A673 (cell line): ENCODE measurements around the gene CIDEC. TPM values are rescaled to one million over a fixed set of nuclear protein-coding genes. Genes with fewer than 3 reads are reported as not detected.
A peak's percentile ranks its signal among the peaks of the same experiment; 100 is the strongest.

Experiments
- BruUV-seq: library from RNA; stranded (reverse); fragments of 400-500 nt; replicated peaks from 2 replicates; lab custom pipeline; 2021; lab: Mats Ljungman, UMichigan
- CTCF ChIA-PET: fragments of 300-600 bp; sonication (Branson Sonifier 250); formaldehyde crosslinking; loops from one replicate; lab custom pipeline; 2022; ENCODE audit warnings: antibody characterized with exemption; lab: Charles Lee
- POLR2A ChIA-PET: fragments of 300-600 bp; sonication (Branson Sonifier 250); formaldehyde crosslinking; loops from one replicate; lab custom pipeline; 2022; ENCODE audit warnings: antibody characterized with exemption; ENCODE audit not compliant: low non-redundant PET; lab: Charles Lee
- DNase-seq: peaks from one replicate; pipeline ENCODE4 v3.0.0-alpha.2; 2015; ENCODE audit warnings: low spot score
- H3K27ac ChIP-seq: fragments of 200-600 bp; sonication (generic); 2 replicates; pipeline ENCODE4 v1.5.1; 2016; ENCODE audit warnings: mixed run types, low read depth, mild to moderate bottlenecking, mixed read lengths, antibody characterized with exemption, low read length; ENCODE audit not compliant: poor library complexity, severe bottlenecking
- H3K27me3 ChIP-seq: fragments of 200-600 bp; sonication (generic); replicated peaks from 2 replicates; pipeline ENCODE4 v1.6.1; 2017; ENCODE audit warnings: mixed run types, low read depth, mild to moderate bottlenecking, mixed read lengths, antibody characterized with exemption, low read length; ENCODE audit not compliant: insufficient read depth, poor library complexity
- H3K36me3 ChIP-seq: fragments of 200-600 bp; sonication (generic); 2 replicates; pipeline ENCODE4 v1.6.1; 2016; ENCODE audit warnings: mixed run types, mild to moderate bottlenecking, mixed read lengths, antibody characterized with exemption, low read length; ENCODE audit not compliant: insufficient read depth, poor library complexity, severe bottlenecking
- H3K4me1 ChIP-seq: fragments of 200-600 bp; sonication (generic); 2 replicates; pipeline ENCODE4 v1.6.1; 2017; ENCODE audit warnings: mixed run types, mild to moderate bottlenecking, mixed read lengths, antibody characterized with exemption, low read length; ENCODE audit not compliant: insufficient read depth, poor library complexity, severe bottlenecking
- H3K4me3 ChIP-seq: fragments of 200-600 bp; sonication (generic); 2 replicates; pipeline ENCODE4 v1.5.1; 2016; ENCODE audit warnings: low read depth, mixed run types, mild to moderate bottlenecking, mixed read lengths, low read length; ENCODE audit not compliant: poor library complexity, severe bottlenecking
- H3K9me3 ChIP-seq: fragments of 200-600 bp; sonication (generic); 2 replicates; pipeline ENCODE4 v1.6.1; 2016; ENCODE audit warnings: mixed run types, low read depth, mild to moderate bottlenecking, mixed read lengths, antibody characterized with exemption, low read length; ENCODE audit not compliant: poor library complexity, severe bottlenecking
- EZH2 ChIP-seq: fragments of 200-600 bp; sonication (generic); IDR thresholded peaks from 2 replicates; pipeline ENCODE4 v1.6.1; 2017; ENCODE audit warnings: borderline replicate concordance, low read depth, mild to moderate bottlenecking, mixed read lengths, antibody characterized with exemption, low read length; ENCODE audit not compliant: poor library complexity, severe bottlenecking
- intact Hi-C: fragments of 100-400 bp; cut with micrococcal nuclease; formaldehyde crosslinking; loops from one replicate; pipeline ENCODE4 v1.10.0; 2022; ENCODE audit not compliant: unreplicated experiment
- total RNA-seq: library from RNA; stranded (reverse); gene quantifications from 2 replicates; pipeline ENCODE4 v1.2.3, GENCODE V29; 2021
- TF ChIP-seq, protein P1 (sequence below): fragments of 300-800, 200-600 bp; sonication (generic); conservative IDR thresholded peaks from 2 replicates; pipeline ENCODE4 v1.5.1; 2017; ENCODE audit warnings: low read depth, mild to moderate bottlenecking, antibody characterized with exemption, low read length, moderate library complexity, mixed read lengths

The CIDEC gene
- total RNA-seq, 1 experiment from 2014 or later: not detected

DNA sequence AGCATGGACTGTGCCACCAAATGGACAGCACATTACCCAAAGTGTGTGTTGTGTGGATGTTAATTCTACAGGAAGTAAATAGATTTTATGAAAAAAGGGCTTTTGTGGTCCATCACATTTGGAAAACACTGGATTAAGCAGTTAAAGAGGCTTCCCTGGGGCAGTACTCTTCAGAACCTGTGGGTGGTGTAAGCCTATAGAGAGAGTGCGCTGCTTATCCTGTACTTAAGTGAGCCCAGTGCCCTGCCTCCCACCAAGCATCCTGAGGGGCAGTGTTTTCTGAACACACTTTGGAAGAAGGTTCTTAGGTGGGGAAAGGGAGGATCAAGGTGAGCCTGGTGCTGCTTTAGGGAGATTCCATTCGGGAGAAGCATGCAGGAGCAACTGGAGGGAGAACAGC is 59.1 kb downstream of the CIDEC start:
- POLR2A ChIA-PET: no interaction called here
- H3K36me3 ChIP-seq: no peaks in the 10 kb centered on the region
- no peak for TF ChIP-seq EZH2
- TF ChIP-seq, protein P1, sequence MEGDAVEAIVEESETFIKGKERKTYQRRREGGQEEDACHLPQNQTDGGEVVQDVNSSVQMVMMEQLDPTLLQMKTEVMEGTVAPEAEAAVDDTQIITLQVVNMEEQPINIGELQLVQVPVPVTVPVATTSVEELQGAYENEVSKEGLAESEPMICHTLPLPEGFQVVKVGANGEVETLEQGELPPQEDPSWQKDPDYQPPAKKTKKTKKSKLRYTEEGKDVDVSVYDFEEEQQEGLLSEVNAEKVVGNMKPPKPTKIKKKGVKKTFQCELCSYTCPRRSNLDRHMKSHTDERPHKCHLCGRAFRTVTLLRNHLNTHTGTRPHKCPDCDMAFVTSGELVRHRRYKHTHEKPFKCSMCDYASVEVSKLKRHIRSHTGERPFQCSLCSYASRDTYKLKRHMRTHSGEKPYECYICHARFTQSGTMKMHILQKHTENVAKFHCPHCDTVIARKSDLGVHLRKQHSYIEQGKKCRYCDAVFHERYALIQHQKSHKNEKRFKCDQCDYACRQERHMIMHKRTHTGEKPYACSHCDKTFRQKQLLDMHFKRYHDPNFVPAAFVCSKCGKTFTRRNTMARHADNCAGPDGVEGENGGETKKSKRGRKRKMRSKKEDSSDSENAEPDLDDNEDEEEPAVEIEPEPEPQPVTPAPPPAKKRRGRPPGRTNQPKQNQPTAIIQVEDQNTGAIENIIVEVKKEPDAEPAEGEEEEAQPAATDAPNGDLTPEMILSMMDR: peak; percentile 50
- no peaks in the 10 kb centered on the region for H3K4me1 ChIP-seq
- H3K27me3 ChIP-seq: no peaks in the 10 kb centered on the region
- H3K9me3 ChIP-seq: no peaks in the 10 kb centered on the region
- DNase-seq: peak; percentile 52
- no peak overlapping the region for H3K4me3 ChIP-seq
- no TSS peak for BruUV-seq
- intact Hi-C loops: no loop called here
- CTCF ChIA-PET: no interaction called here
- H3K27ac ChIP-seq: no peak overlapping the region

DNA sequence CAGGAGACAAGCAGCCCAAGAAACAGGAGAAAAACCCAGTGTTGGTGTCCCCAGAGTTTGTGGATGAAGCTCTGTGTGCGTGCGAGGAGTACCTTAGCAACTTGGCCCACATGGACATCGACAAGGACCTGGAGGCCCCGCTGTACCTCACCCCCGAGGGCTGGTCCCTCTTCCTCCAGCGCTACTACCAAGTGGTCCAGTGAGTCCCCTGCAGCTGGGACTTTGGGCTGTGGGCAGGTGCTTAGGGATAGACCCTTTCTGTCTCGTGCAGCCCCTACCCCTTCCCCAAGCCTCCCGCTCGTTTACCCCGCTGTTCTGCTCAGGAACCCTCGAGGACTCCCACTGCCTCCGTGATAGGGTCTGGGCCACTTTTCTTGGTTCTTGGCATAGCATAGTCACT is 59.5 kb downstream of the CIDEC start:
- ChIA-PET POLR2A (no interaction called here), CTCF (no interaction called here)
- no peaks in the 10 kb centered on the region for H3K9me3 ChIP-seq
- H3K27me3 ChIP-seq: no peaks in the 10 kb centered on the region
- intact Hi-C loops: no loop called here
- H3K27ac ChIP-seq: no peak overlapping the region
- no peak overlapping the region for H3K4me3 ChIP-seq
- BruUV-seq: no TSS peak
- TF ChIP-seq EZH2: no peak
- TF ChIP-seq, protein P1: no peak
- no peaks in the 10 kb centered on the region for H3K36me3 ChIP-seq
- H3K4me1 ChIP-seq: no peaks in the 10 kb centered on the region
- DNase-seq: no peak

DNA sequence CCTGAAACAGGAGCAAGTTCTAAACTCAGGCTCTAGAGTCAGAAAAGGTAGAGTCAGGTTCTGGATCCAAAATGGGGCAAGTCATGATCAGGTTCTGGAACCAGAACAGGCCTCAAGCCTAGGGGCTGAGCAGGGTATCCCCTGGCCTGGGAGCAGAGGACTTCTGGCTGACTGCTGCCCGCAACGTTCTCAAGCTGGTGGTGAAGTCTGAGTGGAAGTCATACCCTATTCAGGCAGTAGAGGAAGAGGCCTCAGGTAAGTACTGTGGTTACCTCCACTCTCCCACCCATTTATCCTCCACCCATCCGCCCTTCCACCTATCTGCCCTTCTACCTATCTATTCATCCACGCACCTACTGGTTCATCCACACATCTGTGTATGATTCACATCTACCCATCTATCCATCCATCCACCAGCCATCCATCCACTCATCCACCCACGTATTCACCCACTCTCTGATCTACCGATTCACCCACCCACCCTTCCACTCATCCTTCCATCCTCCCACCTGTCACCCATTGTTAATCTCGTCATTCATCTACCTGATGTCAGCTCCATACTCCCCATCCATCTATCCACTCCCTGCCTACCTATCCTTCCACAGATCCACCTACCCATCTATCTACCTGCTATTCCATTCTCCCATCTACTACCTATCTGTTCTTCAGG is 61.3 kb downstream of the CIDEC start:
- no peak for DNase-seq
- H3K36me3 ChIP-seq: no peaks in the 10 kb centered on the region
- no peaks in the 10 kb centered on the region for H3K9me3 ChIP-seq
- no peak for TF ChIP-seq EZH2
- TF ChIP-seq, protein P1: no peak
- no peaks in the 10 kb centered on the region for H3K27me3 ChIP-seq
- intact Hi-C loops: no loop called here
- POLR2A ChIA-PET: no interaction called here
- no peaks in the 10 kb centered on the region for H3K4me1 ChIP-seq
- BruUV-seq: no TSS peak
- no peak overlapping the region for H3K27ac ChIP-seq
- CTCF ChIA-PET: no interaction called here
- H3K4me3 ChIP-seq: no peak overlapping the region
